SK-N-SH treated with all-trans-retinoic acid at 6 μM for 48 hours (cell line): ENCODE data around the gene FOXA2.

Experiments used
- ATAC-seq: fragments of 200-7000 bp; cut with Tn5 transposase; 3 replicates; pipeline ENCODE4 v1.9.1; 2020; ENCODE audit warnings: mild to moderate bottlenecking, moderate library complexity
- ARNTL ChIP-seq: fragments of 450-650 bp; formaldehyde crosslinking; IDR thresholded peaks from 2 replicates; pipeline ENCODE4 v1.5.0; 2020; ENCODE audit warnings: low read depth, mild to moderate bottlenecking, moderate library complexity, borderline replicate concordance
- BACH2 ChIP-seq: fragments of 250-450 bp; sonication (Bioruptor Pico); IDR thresholded peaks from 2 replicates; pipeline ENCODE4 v1.9.0; 2021; ENCODE audit warnings: mild to moderate bottlenecking, borderline replicate concordance
- CSDC2 ChIP-seq: fragments of 250-450 bp; sonication (Bioruptor Pico); IDR thresholded peaks from 2 replicates; pipeline ENCODE4 v1.5.0; 2020; ENCODE audit warnings: mild to moderate bottlenecking, moderate library complexity
- ESRRG ChIP-seq: fragments of 250-450 bp; sonication (Bioruptor Pico); IDR thresholded peaks from 2 replicates; pipeline ENCODE4 v1.6.1; 2021; ENCODE audit warnings: mild to moderate bottlenecking
- GLIS3 ChIP-seq: fragments of 250-450 bp; sonication (Bioruptor Pico); IDR thresholded peaks from 2 replicates; pipeline ENCODE4 v1.5.0; 2020; ENCODE audit warnings: mild to moderate bottlenecking, moderate library complexity
- ISL1 ChIP-seq: fragments of 250-450 bp; sonication (Bioruptor Pico); IDR thresholded peaks from 2 replicates; pipeline ENCODE4 v2.1.2; 2022; ENCODE audit warnings: mild to moderate bottlenecking, moderate library complexity
- OSR1 ChIP-seq: fragments of 250-450 bp; sonication (Bioruptor Pico); IDR thresholded peaks from 2 replicates; pipeline ENCODE4 v1.8.0; 2022; ENCODE audit warnings: moderate library complexity, mild to moderate bottlenecking, inconsistent platforms
- PATZ1 ChIP-seq: fragments of 250-450 bp; sonication (Bioruptor Pico); IDR thresholded peaks from 2 replicates; pipeline ENCODE4 v1.8.0; 2020; ENCODE audit warnings: mild to moderate bottlenecking, moderate library complexity, borderline replicate concordance
- POU6F1 ChIP-seq: fragments of 250-450 bp; sonication (Bioruptor Pico); IDR thresholded peaks from 2 replicates; pipeline ENCODE4 v1.8.0; 2021; ENCODE audit warnings: low read depth, mild to moderate bottlenecking, moderate library complexity, borderline replicate concordance
- PPARA ChIP-seq: fragments of 250-450 bp; sonication (Bioruptor Pico); IDR thresholded peaks from 2 replicates; pipeline ENCODE4 v1.5.0; 2020; ENCODE audit warnings: mild to moderate bottlenecking, borderline replicate concordance
- RARB ChIP-seq: fragments of 250-450 bp; sonication (Bioruptor Pico); IDR thresholded peaks from 2 replicates; pipeline ENCODE4 v1.8.0; 2021; ENCODE audit warnings: mild to moderate bottlenecking, moderate library complexity
- SNAI2 ChIP-seq: fragments of 250-450 bp; sonication (Bioruptor Pico); IDR thresholded peaks from 2 replicates; pipeline ENCODE4 v1.5.0; 2020; ENCODE audit warnings: mild to moderate bottlenecking, moderate library complexity
- TCF4 ChIP-seq: fragments of 250-450 bp; sonication (Bioruptor Pico); IDR thresholded peaks from 2 replicates; pipeline ENCODE4 v1.8.0; 2021; ENCODE audit warnings: mild to moderate bottlenecking, moderate library complexity, borderline replicate concordance
- TOX ChIP-seq: fragments of 250-450 bp; sonication (Bioruptor Pico); IDR thresholded peaks from 2 replicates; pipeline ENCODE4 v1.8.0; 2021; ENCODE audit warnings: mild to moderate bottlenecking, moderate library complexity, borderline replicate concordance
- TSHZ2 ChIP-seq: fragments of 250-450 bp; sonication (Bioruptor Pico); IDR thresholded peaks from 2 replicates; pipeline ENCODE4 v1.5.0; 2020; ENCODE audit warnings: mild to moderate bottlenecking, moderate library complexity
- ZC3H10 ChIP-seq: fragments of 250-450 bp; sonication (Bioruptor Pico); IDR thresholded peaks from 2 replicates; pipeline ENCODE4 v1.5.1; 2021; ENCODE audit warnings: mild to moderate bottlenecking, moderate library complexity
- ZFP3 ChIP-seq: fragments of 250-450 bp; sonication (Bioruptor Pico); IDR thresholded peaks from 2 replicates; pipeline ENCODE4 v1.5.0; 2020; ENCODE audit warnings: mild to moderate bottlenecking, moderate library complexity
- ZFP30 ChIP-seq: fragments of 450-650 bp; formaldehyde crosslinking; IDR thresholded peaks from 2 replicates; pipeline ENCODE4 v1.5.0; 2022; ENCODE audit warnings: mild to moderate bottlenecking, moderate library complexity
- ZNF70 ChIP-seq: fragments of 450-650 bp; formaldehyde crosslinking; IDR thresholded peaks from 2 replicates; pipeline ENCODE4 v1.5.0; 2020; ENCODE audit warnings: mild to moderate bottlenecking, moderate library complexity
- ZNF8 ChIP-seq: fragments of 450-650 bp; formaldehyde crosslinking; IDR thresholded peaks from 2 replicates; pipeline ENCODE4 v1.5.0; 2020; ENCODE audit warnings: mild to moderate bottlenecking, moderate library complexity

FOXA2 gene

GRCh38 chr20:22557403-22558276, 26.7 kb downstream of the FOXA2 start:
- ATAC-seq, result no peak
- TF ChIP-seq RARB (CRISPR knock-in tag) (no peak), GLIS3 (CRISPR knock-in tag) (no peak), TOX (CRISPR knock-in tag) (no peak), TSHZ2 (CRISPR knock-in tag) (no peak), ISL1 (no peak), ZC3H10 (CRISPR knock-in tag) (no peak)

- no peak for TF ChIP-seq SNAI2 (CRISPR knock-in tag)
- TF ChIP-seq POU6F1, result no peak
- no peak for TF ChIP-seq ZC3H10 (CRISPR knock-in tag)
- TF ChIP-seq CSDC2 (CRISPR knock-in tag), result no peak
- no peak for TF ChIP-seq ARNTL (CRISPR knock-in tag)
- TF ChIP-seq GLIS3 (CRISPR knock-in tag), result no peak
- TF ChIP-seq ZNF70 (CRISPR knock-in tag), result no peak
- TF ChIP-seq TCF4 (CRISPR knock-in tag), result no peak
- TF ChIP-seq ZFP30 (CRISPR knock-in tag), result no peak
- TF ChIP-seq TSHZ2 (CRISPR knock-in tag), result no peak
- TF ChIP-seq ESRRG (CRISPR knock-in tag), result no peak
- no peak for TF ChIP-seq PPARA (CRISPR knock-in tag)
- no peak for ATAC-seq
These were observed 27.8 kb downstream of the FOXA2 start for GRCh38 chr20:22556565-22557056.

GRCh38 chr20:22555791-22556564, 28.4 kb downstream of the FOXA2 start:
- TF ChIP-seq ZC3H10 (CRISPR knock-in tag) (no peak), ZFP30 (CRISPR knock-in tag) (no peak), SNAI2 (CRISPR knock-in tag) (no peak), OSR1 (CRISPR knock-in tag) (no peak), GLIS3 (CRISPR knock-in tag) (no peak), RARB (CRISPR knock-in tag) (no peak), ZFP3 (no peak), ZNF8 (no peak), BACH2 (CRISPR knock-in tag) (no peak), TCF4 (CRISPR knock-in tag) (no peak), CSDC2 (CRISPR knock-in tag) (no peak), PATZ1 (CRISPR knock-in tag) (no peak), PPARA (CRISPR knock-in tag) (no peak), ZNF70 (CRISPR knock-in tag) (no peak), TSHZ2 (CRISPR knock-in tag) (no peak), ISL1 (no peak), TOX (CRISPR knock-in tag) (no peak)
- ATAC-seq, result no peak
